ENCODE data around the gene UBAP2L. TPM values are rescaled to one million over a fixed set of nuclear protein-coding genes. Genes with fewer than 3 reads are reported as not detected.
"Not testable (repeated sequence)": the region's sequence is repeated elsewhere in the genome, so short reads cannot be mapped to it uniquely, and the experiment has no call there.

The UBAP2L gene
- total and polyA plus RNA-seq, 5 donors from 2014 or later, result 40.8 to 194 (median 48.2) TPM

DNA sequence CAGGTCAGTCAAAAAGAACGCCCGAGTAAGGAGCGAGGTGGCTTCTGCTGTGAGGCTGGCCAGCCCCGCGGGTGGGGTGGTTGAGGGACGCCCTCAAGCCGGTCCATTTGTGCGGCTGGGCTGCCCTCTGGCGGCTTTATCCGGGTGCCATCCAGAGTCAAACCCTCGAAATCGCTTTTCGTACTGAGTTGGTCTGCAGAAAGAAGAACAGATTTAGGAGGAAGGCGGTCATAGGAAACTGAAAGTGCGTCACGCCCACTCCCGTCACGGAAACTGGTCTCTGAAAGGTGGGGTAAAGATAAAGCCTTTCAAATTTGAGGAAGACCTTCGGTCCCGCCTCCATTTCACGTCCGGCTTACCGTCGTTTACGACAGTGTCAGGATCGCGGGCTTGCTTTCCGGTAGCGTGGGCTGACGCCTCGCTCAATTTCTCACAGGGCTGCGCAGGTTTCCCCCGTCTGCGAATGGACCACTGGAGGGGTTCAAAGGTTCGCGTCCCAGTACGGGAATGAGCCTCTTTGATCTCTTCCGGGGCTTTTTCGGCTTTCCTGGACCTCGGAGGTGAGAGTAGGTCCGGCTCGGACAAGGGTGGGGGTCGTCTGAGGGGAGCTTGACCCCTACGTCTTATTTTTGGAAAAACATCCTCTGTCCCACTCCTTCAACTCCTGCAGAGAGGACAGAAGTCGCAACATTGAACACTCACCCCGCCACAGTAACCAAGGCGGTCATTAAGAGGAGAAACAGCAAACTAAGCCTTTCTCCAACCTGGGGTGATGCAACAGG lies 51.7 kb downstream of the UBAP2L start, which contains the start of gene HAX1:
HAX1 (plus strand) TSS at position 413 of the 782 bp plus-strand sequence; CDS start at position 508, 95 bp downstream.
- Mint-ChIP-seq H3K4me1 (peaks cover 17 to 43% (median 31%) of the 10 kb centered on the region in 4 donors), H3K27me3 (peaks cover 4% of the 10 kb centered on the region), H3K9me3 (no peaks in the 10 kb centered on the region), H3K4me3 (peak within 1 kb of the TSS; percentile 94 to 97 (median 97)), H3K27ac (peak within 1 kb of the TSS; percentile 98 to 100 (median 99)), H3K36me3 (peaks cover 34% of the 10 kb centered on the region)
- Histone ChIP-seq H3K9me3 (ENCODE audit: control insufficient read depth in 2 of 2, low read length in 2 of 2) (no peaks in the 10 kb centered on the region), H3K36me3 (ENCODE audit: control insufficient read depth, insufficient read depth, low read length) (peaks cover 37% of the 10 kb centered on the region), H3K27ac (ENCODE audit: insufficient read depth, low read length, poor library complexity, severe bottlenecking) (peak within 1 kb of the TSS; percentile 94), H3K27me3 (ENCODE audit: control insufficient read depth, insufficient read depth, low read length) (no peaks in the 10 kb centered on the region), H3K4me3 (ENCODE audit: low read depth, low read length) (peak within 1 kb of the TSS; percentile 94), H3K4me1 (ENCODE audit: control insufficient read depth, insufficient read depth, low read length, poor library complexity, severe bottlenecking) (peaks cover 21% of the 10 kb centered on the region)
- peak; percentile 95 to 100 (median 97) for DNase-seq
- peak; percentile 91 to 94 for ATAC-seq (ENCODE audit: low read depth in 2 of 2)

DNA sequence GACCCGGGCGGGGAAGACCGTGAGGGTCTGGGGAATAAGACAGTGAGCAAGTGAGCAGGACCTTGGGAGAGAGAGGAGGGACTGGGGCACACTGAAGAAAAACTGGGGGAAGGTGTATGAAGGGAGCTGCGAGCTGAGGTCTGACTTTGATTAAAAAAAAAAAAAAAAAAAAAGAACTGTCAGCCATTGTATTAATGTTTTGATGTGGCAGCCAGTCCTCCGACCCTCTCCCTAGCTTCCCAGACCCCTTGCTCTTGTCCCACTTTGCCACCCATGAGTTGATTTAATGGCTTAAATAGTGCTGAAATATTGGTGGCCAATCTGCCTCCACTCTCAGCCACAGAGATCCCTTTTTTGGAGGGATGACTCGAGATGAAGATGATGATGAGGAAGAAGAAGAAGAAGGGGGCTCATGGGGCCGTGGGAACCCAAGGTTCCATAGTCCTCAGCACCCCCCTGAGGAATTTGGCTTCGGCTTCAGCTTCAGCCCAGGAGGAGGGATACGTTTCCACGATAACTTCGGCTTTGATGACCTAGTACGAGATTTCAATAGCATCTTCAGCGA lies 52.3 kb downstream of the UBAP2L start:
- H3K36me3 Mint-ChIP-seq, result peaks cover 34% of the 10 kb centered on the region

DNA sequence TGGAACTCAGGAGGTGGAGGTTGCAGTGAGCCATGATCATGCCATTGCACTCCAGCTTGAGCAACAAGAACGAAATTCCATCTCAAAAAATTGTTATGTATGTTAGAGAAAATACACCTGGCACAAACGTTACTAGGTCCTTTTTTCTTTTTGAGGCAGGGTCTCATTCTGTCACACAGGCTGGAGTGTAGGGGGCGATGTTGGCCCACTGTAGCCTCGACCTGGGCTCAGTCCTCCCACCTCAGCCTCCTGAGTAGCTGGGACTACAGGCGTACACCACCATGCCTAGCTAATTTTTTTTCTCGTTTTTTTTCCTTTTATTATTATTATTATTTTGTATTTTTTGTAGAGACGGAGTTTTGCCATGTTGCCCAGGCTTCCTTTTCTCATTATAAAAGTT lies 56.0 kb downstream of the UBAP2L start:
- peaks cover 13 to 33% (median 22%) of the 10 kb centered on the region in 4 donors for H3K4me1 Mint-ChIP-seq

More for the DNA sequence above, 52.3 kb downstream of the UBAP2L start:
- peak in 1 of 3 donors; percentile 11 for DNase-seq
- Histone ChIP-seq H3K4me1 (ENCODE audit: control insufficient read depth, insufficient read depth, low read length, poor library complexity, severe bottlenecking) (peaks cover 21% of the 10 kb centered on the region), H3K27me3 (ENCODE audit: control insufficient read depth, insufficient read depth, low read length) (no peaks in the 10 kb centered on the region), H3K4me3 (ENCODE audit: low read depth, low read length) (peak overlapping the region; percentile 94), H3K36me3 (ENCODE audit: control insufficient read depth, insufficient read depth, low read length) (peaks cover 37% of the 10 kb centered on the region), H3K27ac (ENCODE audit: insufficient read depth, low read length, poor library complexity, severe bottlenecking) (peak overlapping the region; percentile 94), H3K9me3 (ENCODE audit: control insufficient read depth in 2 of 2, low read length in 2 of 2) (no peaks in the 10 kb centered on the region)
- ATAC-seq (ENCODE audit: low read depth in 2 of 2), result no peak
- peaks cover 17 to 43% (median 31%) of the 10 kb centered on the region in 4 donors for H3K4me1 Mint-ChIP-seq
- peak overlapping the region; percentile 94 to 97 (median 97) for H3K4me3 Mint-ChIP-seq
- peaks cover 4% of the 10 kb centered on the region for H3K27me3 Mint-ChIP-seq
- peak overlapping the region; percentile 98 to 100 (median 99) for H3K27ac Mint-ChIP-seq
- no peaks in the 10 kb centered on the region for H3K9me3 Mint-ChIP-seq

DNA sequence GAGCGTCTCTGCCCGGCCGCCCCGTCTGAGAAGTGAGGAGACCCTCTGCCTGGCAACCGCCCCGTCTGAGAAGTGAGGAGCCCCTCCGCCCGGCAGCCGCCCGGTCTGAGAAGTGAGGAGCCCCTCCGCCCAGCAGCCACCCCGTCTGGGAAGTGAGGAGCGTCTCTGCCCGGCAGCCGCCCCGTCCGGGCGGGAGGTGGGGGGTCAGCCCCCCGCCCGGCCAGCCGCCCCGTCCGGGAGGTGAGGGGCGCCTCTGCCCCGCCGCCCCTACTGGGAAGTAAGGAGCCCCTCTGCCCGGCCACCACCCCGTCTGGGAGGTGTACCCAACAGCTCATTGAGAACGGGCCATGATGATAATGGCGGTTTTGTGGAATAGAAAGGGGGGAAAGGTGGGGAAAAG lies 66.8 kb downstream of the UBAP2L start:
- DNase-seq; H3K36me3 Mint-ChIP-seq; H3K9me3 ChIP-seq (ENCODE audit: control insufficient read depth in 2 of 2, low read length in 2 of 2); H3K36me3 ChIP-seq (ENCODE audit: control insufficient read depth, insufficient read depth, low read length); H3K27ac Mint-ChIP-seq; H3K4me1 Mint-ChIP-seq; ATAC-seq (ENCODE audit: low read depth in 2 of 2); H3K4me1 ChIP-seq (ENCODE audit: control insufficient read depth, insufficient read depth, low read length, poor library complexity, severe bottlenecking); H3K9me3 Mint-ChIP-seq; H3K4me3 ChIP-seq (ENCODE audit: low read depth, low read length); H3K4me3 Mint-ChIP-seq; H3K27me3 ChIP-seq (ENCODE audit: control insufficient read depth, insufficient read depth, low read length); H3K27ac ChIP-seq (ENCODE audit: insufficient read depth, low read length, poor library complexity, severe bottlenecking): not testable (repeated sequence)
- peaks cover 16% of the 10 kb centered on the region for H3K27me3 Mint-ChIP-seq

More for the DNA sequence above, 56.0 kb downstream of the UBAP2L start:
- no peak overlapping the region for H3K4me3 ChIP-seq (ENCODE audit: low read depth, low read length)
- peaks cover 19% of the 10 kb centered on the region for H3K36me3 ChIP-seq (ENCODE audit: control insufficient read depth, insufficient read depth, low read length)
- DNase-seq (peak in 2 of 3 donors; percentile 37 to 65), ATAC-seq (ENCODE audit: low read depth in 2 of 2) (no peak)
- H3K27me3 Mint-ChIP-seq, result peaks cover 4% of the 10 kb centered on the region
- no peak overlapping the region for H3K27ac Mint-ChIP-seq
- no peaks in the 10 kb centered on the region for H3K27me3 ChIP-seq (ENCODE audit: control insufficient read depth, insufficient read depth, low read length)
- no peaks in the 10 kb centered on the region for H3K9me3 ChIP-seq (ENCODE audit: control insufficient read depth in 2 of 2, low read length in 2 of 2)
- H3K27ac ChIP-seq (ENCODE audit: insufficient read depth, low read length, poor library complexity, severe bottlenecking), result no peak overlapping the region
- no peak overlapping the region for H3K4me3 Mint-ChIP-seq
- H3K36me3 Mint-ChIP-seq, result peaks cover 23% of the 10 kb centered on the region
- peaks cover 19% of the 10 kb centered on the region for H3K4me1 ChIP-seq (ENCODE audit: control insufficient read depth, insufficient read depth, low read length, poor library complexity, severe bottlenecking)
- no peaks in the 10 kb centered on the region for H3K9me3 Mint-ChIP-seq

DNA sequence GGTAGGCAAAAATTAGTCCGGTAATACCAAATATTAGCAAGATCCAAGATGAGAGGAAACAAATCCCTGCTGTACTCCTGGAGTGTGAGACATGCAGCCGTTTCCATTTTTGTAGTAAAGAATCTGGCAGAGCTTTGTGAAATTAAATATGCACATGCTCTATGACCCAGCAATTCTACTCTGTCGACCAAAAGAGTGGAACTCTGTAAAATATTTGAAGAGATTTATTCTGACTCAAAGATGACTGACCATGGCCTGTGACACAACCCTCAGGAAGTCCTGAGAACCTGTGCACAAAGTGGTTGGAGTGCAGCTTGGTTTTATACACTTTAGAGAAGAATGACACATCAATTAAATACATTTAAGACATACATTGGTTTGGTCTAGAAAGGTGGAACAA lies 67.9 kb downstream of the UBAP2L start:
- H3K9me3 ChIP-seq (ENCODE audit: control insufficient read depth in 2 of 2, low read length in 2 of 2), result no peaks in the 10 kb centered on the region
- H3K4me3 ChIP-seq (ENCODE audit: low read depth, low read length), result no peak overlapping the region
- H3K36me3 Mint-ChIP-seq, result no peaks in the 10 kb centered on the region
- no peak for ATAC-seq (ENCODE audit: low read depth in 2 of 2)
- peaks cover 0 to 7% (median 3%) of the 10 kb centered on the region in 7 donors for H3K9me3 Mint-ChIP-seq
- peaks cover 16% of the 10 kb centered on the region for H3K27me3 Mint-ChIP-seq
- H3K4me3 Mint-ChIP-seq, result no peak overlapping the region
- no peaks in the 10 kb centered on the region for H3K4me1 ChIP-seq (ENCODE audit: control insufficient read depth, insufficient read depth, low read length, poor library complexity, severe bottlenecking)
- no peaks in the 10 kb centered on the region for H3K36me3 ChIP-seq (ENCODE audit: control insufficient read depth, insufficient read depth, low read length)
- no peak for DNase-seq
- H3K4me1 Mint-ChIP-seq, result no peaks in the 10 kb centered on the region
- H3K27ac ChIP-seq (ENCODE audit: insufficient read depth, low read length, poor library complexity, severe bottlenecking), result no peak overlapping the region
- peak overlapping the region in 1 of 3 donors; percentile 2 for H3K27ac Mint-ChIP-seq
- peaks cover 2% of the 10 kb centered on the region for H3K27me3 ChIP-seq (ENCODE audit: control insufficient read depth, insufficient read depth, low read length)

DNA sequence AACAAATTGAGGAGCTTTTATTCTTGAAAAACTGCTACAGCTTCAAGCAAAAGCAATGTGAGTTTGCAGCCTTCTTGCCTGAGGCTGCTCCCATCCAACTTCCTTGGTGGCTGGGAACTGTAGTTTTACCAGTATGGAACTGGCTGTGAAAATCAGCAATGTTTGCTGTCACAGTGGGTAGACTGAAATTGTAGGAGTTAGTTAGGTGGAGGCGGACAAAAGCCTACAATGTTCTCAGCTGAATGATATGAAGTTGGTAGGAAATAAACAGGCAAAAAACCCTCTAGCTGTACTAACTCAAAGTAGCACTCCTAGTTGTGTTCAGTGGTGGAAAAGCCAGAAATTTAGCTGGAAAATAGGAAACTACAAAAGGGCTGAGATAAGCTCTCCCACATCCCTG lies 70.2 kb downstream of the UBAP2L start:
- H3K4me1 Mint-ChIP-seq, result no peaks in the 10 kb centered on the region
- peaks cover 2 to 16% (median 5%) of the 10 kb centered on the region in 7 donors for H3K9me3 Mint-ChIP-seq
- H3K9me3 ChIP-seq (ENCODE audit: control insufficient read depth in 2 of 2, low read length in 2 of 2), result peaks cover 11 to 15% of the 10 kb centered on the region in 2 experiments
- H3K36me3 Mint-ChIP-seq, result no peaks in the 10 kb centered on the region
- H3K27me3 ChIP-seq (ENCODE audit: control insufficient read depth, insufficient read depth, low read length), result peaks cover 2% of the 10 kb centered on the region
- DNase-seq (no peak), ATAC-seq (ENCODE audit: low read depth in 2 of 2) (no peak)
- peaks cover 12% of the 10 kb centered on the region for H3K27me3 Mint-ChIP-seq
- no peaks in the 10 kb centered on the region for H3K4me1 ChIP-seq (ENCODE audit: control insufficient read depth, insufficient read depth, low read length, poor library complexity, severe bottlenecking)
- H3K4me3 ChIP-seq (ENCODE audit: low read depth, low read length), result no peak overlapping the region
- no peak overlapping the region for H3K27ac ChIP-seq (ENCODE audit: insufficient read depth, low read length, poor library complexity, severe bottlenecking)
- no peak overlapping the region for H3K27ac Mint-ChIP-seq
- no peak overlapping the region for H3K4me3 Mint-ChIP-seq
- no peaks in the 10 kb centered on the region for H3K36me3 ChIP-seq (ENCODE audit: control insufficient read depth, insufficient read depth, low read length)

DNA sequence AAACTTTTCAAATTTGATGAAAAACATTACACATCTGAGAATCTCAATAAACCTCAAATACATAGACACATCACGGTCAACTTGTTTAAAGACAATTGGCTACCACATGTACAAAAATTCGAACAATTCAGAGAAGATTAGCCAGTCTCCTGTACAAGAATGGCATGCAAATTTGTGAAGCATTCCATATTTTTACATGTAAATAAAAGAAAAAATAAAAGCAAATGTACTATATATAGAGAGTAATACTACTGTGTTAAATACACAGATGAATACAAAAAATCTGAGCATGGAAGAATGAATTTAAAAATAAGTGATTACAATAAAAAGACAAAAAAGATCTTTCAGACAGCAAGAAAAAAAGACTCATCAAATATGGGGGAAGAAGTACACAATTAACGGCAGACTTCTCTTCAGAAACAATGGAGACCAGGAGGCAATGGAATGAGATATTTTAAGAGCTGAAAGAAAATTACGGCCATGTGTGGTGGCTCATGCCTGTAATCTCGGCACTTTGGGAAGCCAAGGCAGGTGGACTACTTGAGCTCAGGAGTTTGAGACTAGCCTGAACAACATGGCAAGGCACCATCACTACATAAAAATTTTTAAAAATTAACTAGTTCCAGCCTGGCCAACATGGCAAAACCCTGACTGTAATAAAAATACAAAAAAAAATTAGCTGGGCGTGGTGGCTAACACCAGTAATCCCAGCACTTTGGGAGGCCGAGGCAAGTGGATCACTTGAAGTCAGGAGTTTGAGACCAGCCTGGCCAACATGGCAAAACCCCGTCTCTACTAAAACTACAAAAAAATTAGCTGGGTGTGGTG lies 74.9 kb downstream of the UBAP2L start:
- ATAC-seq (ENCODE audit: low read depth in 2 of 2), result no peak
- Mint-ChIP-seq H3K27me3 (no peaks in the 10 kb centered on the region), H3K27ac (no peak overlapping the region), H3K4me1 (no peaks in the 10 kb centered on the region), H3K4me3 (no peak overlapping the region), H3K36me3 (no peaks in the 10 kb centered on the region), H3K9me3 (peaks cover 2 to 21% (median 5%) of the 10 kb centered on the region in 7 donors)
- Histone ChIP-seq H3K4me1 (ENCODE audit: control insufficient read depth, insufficient read depth, low read length, poor library complexity, severe bottlenecking) (no peaks in the 10 kb centered on the region), H3K9me3 (ENCODE audit: control insufficient read depth in 2 of 2, low read length in 2 of 2) (peaks cover 11 to 16% of the 10 kb centered on the region in 2 experiments), H3K27me3 (ENCODE audit: control insufficient read depth, insufficient read depth, low read length) (no peaks in the 10 kb centered on the region), H3K4me3 (ENCODE audit: low read depth, low read length) (no peak overlapping the region), H3K36me3 (ENCODE audit: control insufficient read depth, insufficient read depth, low read length) (no peaks in the 10 kb centered on the region), H3K27ac (ENCODE audit: insufficient read depth, low read length, poor library complexity, severe bottlenecking) (no peak overlapping the region)
- DNase-seq, result no peak

All from CD4-positive, CD25-positive, alpha-beta regulatory T cell (primary cell).